HepG2 (cell line): ENCODE results near the gene PRCP. TPM values are rescaled to one million over a fixed set of nuclear protein-coding genes. Genes with fewer than 3 reads are reported as not detected.

ENCODE experiments used
- ATAC-seq: fragments of 200-7000 bp; cut with Tn5 transposase; 3 replicates; pipeline ENCODE4 v1.9.1; 2020; ENCODE audit warnings: mild to moderate bottlenecking, moderate library complexity
- BruUV-seq: library from RNA; stranded (reverse); fragments of 400-500 nt; replicated peaks from 2 replicates; lab custom pipeline; 2021; lab: Mats Ljungman, UMichigan
- CTCF ChIA-PET: fragments of 300-600 bp; formaldehyde crosslinking; extraction: SDS; loops from one replicate; lab custom pipeline; 2021; ENCODE audit warnings: low total read pairs, inconsistent platforms, low intra/inter-chr PET ratio; lab: Yijun Ruan, JAX
- POLR2A ChIA-PET: fragments of 350-600 bp; sonication (Branson Sonifier 250); formaldehyde crosslinking; loops from one replicate; lab custom pipeline; 2020; ENCODE audit warnings: antibody characterized with exemption, inconsistent platforms; lab: Yijun Ruan, JAX
- DNase-seq: peaks from one replicate; pipeline ENCODE4 v3.0.0-alpha.2; 2015; ENCODE audit warnings: low spot score
- FAIRE-seq: peaks from 3 replicates; lab custom pipeline; 2011; peaks lifted over from hg19 to GRCh38; lab: Jason Lieb, UNC
- H2AFZ ChIP-seq: one replicate; pipeline ENCODE4 v1.6.1; 2011; ENCODE audit warnings: low read length, inconsistent platforms
- H3K27ac ChIP-seq: fragments of 300-600 bp; 3 replicates; pipeline ENCODE4 v1.8.0; 2011; ENCODE audit warnings: mixed run types, mild to moderate bottlenecking, mixed read lengths, low read length, inconsistent platforms; ENCODE audit not compliant: insufficient read depth; ENCODE audit errors: extremely low read length
- H3K27me3 ChIP-seq, 2 experiments: fragments of 200-600 bp in 1 of 2; 2 replicates in 1 of 2; 3 replicates in 1 of 2; pipeline versions ENCODE4 v1.6.0 to v1.8.0; 2011; ENCODE audit warnings: low read length in 2 of 2, mild to moderate bottlenecking in 2 of 2, moderate library complexity in 2 of 2, inconsistent platforms in 1 of 2; ENCODE audit not compliant: insufficient read depth in 2 of 2, control insufficient read depth in 1 of 2
- H3K36me3 ChIP-seq, 2 experiments: fragments of 200-600 bp in 1 of 2; replicated peaks in 1 of 2; 2 replicates in 1 of 2; 3 replicates in 1 of 2; pipeline versions ENCODE4 v1.5.1 to v1.8.0; 2011; ENCODE audit warnings: low read length in 2 of 2, inconsistent platforms in 1 of 2; ENCODE audit not compliant: insufficient read depth in 2 of 2, control insufficient read depth in 1 of 2
- H3K4me1 ChIP-seq: 2 replicates; pipeline ENCODE4 v1.5.1; 2012; ENCODE audit warnings: low read length, inconsistent platforms; ENCODE audit not compliant: insufficient read depth
- H3K4me2 ChIP-seq: 2 replicates; pipeline ENCODE4 v1.6.0; 2011; ENCODE audit warnings: low read depth, low read length, inconsistent platforms
- H3K4me3 ChIP-seq, 3 experiments: fragments of 200-600 bp in 1 of 3; sonication (generic), shearing (Covaris generic) in 1 of 3; replicated peaks in 1 of 3; 2 replicates each; pipeline ENCODE4 v1.5.1; 2011 to 2016; ENCODE audit warnings: low read length in 3 of 3, inconsistent platforms in 2 of 3, low read depth in 2 of 3, mild to moderate bottlenecking in 2 of 3, control low read depth in 1 of 3, mixed read lengths in 1 of 3; ENCODE audit not compliant: insufficient read depth in 1 of 3
- H3K79me2 ChIP-seq: one replicate; pipeline ENCODE4 v1.6.1; 2011; ENCODE audit warnings: low read length, inconsistent platforms; ENCODE audit not compliant: insufficient read depth
- H3K9ac ChIP-seq: 2 replicates; pipeline ENCODE4 v1.6.0; 2011; ENCODE audit warnings: mild to moderate bottlenecking, low read depth, low read length, inconsistent platforms; ENCODE audit not compliant: insufficient read depth
- H3K9me3 ChIP-seq: 2 replicates; pipeline ENCODE4 v1.5.1; 2012; ENCODE audit warnings: mild to moderate bottlenecking, low read length
- H4K20me1 ChIP-seq: 2 replicates; pipeline ENCODE4 v1.6.0; 2011; ENCODE audit warnings: inconsistent platforms, mild to moderate bottlenecking, low read length, moderate library complexity; ENCODE audit not compliant: insufficient read depth
- DNMT3B ChIP-seq: conservative IDR thresholded peaks from 2 replicates; pipeline ENCODE4 v1.6.1; 2016; ENCODE audit warnings: missing biosample characterization, control low read depth
- KLF15 ChIP-seq: sonication (generic); formaldehyde crosslinking; IDR thresholded peaks from 2 replicates; pipeline ENCODE4 v1.8.1; 2023; ENCODE audit warnings: borderline replicate concordance, mild to moderate bottlenecking, inconsistent platforms, missing genetic modification reagents, mixed read lengths
- LRRFIP1 ChIP-seq: sonication (generic); formaldehyde crosslinking; conservative IDR thresholded peaks from 2 replicates; pipeline ENCODE4 v1.4.0; 2020; ENCODE audit warnings: missing genetic modification reagents
- MAFF ChIP-seq: IDR thresholded peaks from 2 replicates; pipeline ENCODE4 v1.6.1; 2011; ENCODE audit warnings: low read depth, low read length, improper control_type of control experiment
- MTF1 ChIP-seq: sonication (generic); formaldehyde crosslinking; IDR thresholded peaks from 2 replicates; pipeline ENCODE4 v1.5.0; 2020; ENCODE audit warnings: missing genetic modification reagents
- ZBTB20 ChIP-seq: sonication (generic); formaldehyde crosslinking; IDR thresholded peaks from 2 replicates; pipeline ENCODE4 v1.8.1; 2023; ENCODE audit warnings: missing genetic modification reagents, low read depth, mild to moderate bottlenecking, borderline replicate concordance
- ZNF180 ChIP-seq: sonication (generic); formaldehyde crosslinking; IDR thresholded peaks from 2 replicates; pipeline ENCODE4 v1.4.0; 2020; ENCODE audit warnings: low read depth, missing genetic modification reagents, borderline replicate concordance
- ZNF251 ChIP-seq: sonication (generic); formaldehyde crosslinking; IDR thresholded peaks from 2 replicates; pipeline ENCODE4 v1.9.0; 2021; ENCODE audit warnings: mild to moderate bottlenecking, missing genetic modification reagents
- ZNF512B ChIP-seq: sonication (generic); formaldehyde crosslinking; IDR thresholded peaks from 2 replicates; pipeline ENCODE4 v1.5.1; 2020; ENCODE audit warnings: missing genetic modification reagents, mild to moderate bottlenecking, borderline replicate concordance
- WGBS: methylation state at CpG from one replicate; pipeline ENCODE4 v1.1.6; 2017; ENCODE audit warnings: low lambda C conversion rate; 5-methylcytosine and 5-hydroxymethylcytosine counted together
- in situ Hi-C: cut with HindIII; loops from 2 replicates; pipeline ENCODE4 v1.10.0; 2017; ENCODE audit warnings: low pct_unique_long_range_greater_than_20kb; ENCODE audit not compliant: extremely low pct_ligation_motif_present
- intact Hi-C: fragments of 100-400 bp; cut with micrococcal nuclease; formaldehyde crosslinking; loops from one replicate; pipeline ENCODE4 v1.10.0; 2022; ENCODE audit not compliant: unreplicated experiment
- polyA plus RNA-seq, 8 experiments: library from polyadenylated mRNA; depleted of rRNA in 3 of 8; stranded (reverse) in 7 of 8; unstranded in 1 of 8; fragments of >200 nt; fragmentation: Illumina TruSeq in 4 of 8; extraction: Trizol in 4 of 8; gene quantifications; 2 replicates each; pipeline versions ENCODE4 v1.2.1 to v1.2.3, GENCODE V29; 2011 to 2016; ENCODE audit warnings: low read depth in 4 of 8, missing spikeins in 1 of 8, mixed read lengths in 1 of 8; ENCODE audit not compliant: insufficient read depth in 1 of 8
- total RNA-seq, 5 experiments: library from RNA; depleted of rRNA; stranded (reverse); fragments of >200 nt; fragmentation: Illumina TruSeq; extraction: Trizol; gene quantifications; 2 replicates each; pipeline ENCODE4 v1.2.3, GENCODE V29; 2016; ENCODE audit warnings: low read depth in 1 of 5

The PRCP gene
- total and polyA plus RNA-seq, 2 of the 13 experiments (the other 11 are each of a cell fraction or from before 2014, with no cell fraction given): 84.2 to 105 TPM

GRCh38 chr11:82890002-82890341 lies 10.3 kb downstream of the PRCP start (continued):
- TF ChIP-seq ZNF512B: no peak
- TF ChIP-seq MTF1 (CRISPR knock-in tag): no peak
- TF ChIP-seq ZNF180 (CRISPR knock-in tag): no peak
- no peak for TF ChIP-seq KLF15 (CRISPR knock-in tag)
- TF ChIP-seq DNMT3B (CRISPR knock-in tag): no peak

- Histone ChIP-seq H2AFZ (no peak overlapping the region), H3K4me3 (no peak overlapping the region), H4K20me1 (no peaks in the 10 kb centered on the region)
- intact Hi-C loops: no loop called here
- CTCF ChIA-PET: no interaction called here
- DNase-seq: no peak
- TF ChIP-seq LRRFIP1 (CRISPR knock-in tag): no peak
- TF ChIP-seq MAFF: no peak
- TF ChIP-seq ZNF251: no peak
- no peak for TF ChIP-seq ZBTB20 (CRISPR knock-in tag)
- TF ChIP-seq, all 625 proteins: peak for 0
- no peaks in the 10 kb centered on the region for H3K9me3 ChIP-seq
- no peak overlapping the region for H3K9ac ChIP-seq
- H3K36me3 ChIP-seq: no peaks in the 10 kb centered on the region
- no peak overlapping the region for H3K27ac ChIP-seq
- peaks cover 5% of the 10 kb centered on the region; the same call in 1 of the 2 replicates for H3K4me1 ChIP-seq
- in situ Hi-C loops: no loop called here
- POLR2A ChIA-PET: no interaction called here
- H3K4me2 ChIP-seq: no peak overlapping the region
- H3K27me3 ChIP-seq: no peaks in the 10 kb centered on the region
- H3K79me2 ChIP-seq: peaks cover 13% of the 10 kb centered on the region
- FAIRE-seq: no peak
- BruUV-seq: no TSS peak
- no peak for ATAC-seq
- WGBS: 90% methylated on average over 6 of the region's 6 CpGs
These were observed 10.9 kb downstream of the PRCP start for GRCh38 chr11:82889133-82890001.
